HUDEP-2 (cell line): Measurements from ENCODE around the gene CLEC18B.
"Not testable (repeated sequence)": the region's sequence is repeated elsewhere in the genome, so short reads cannot be mapped to it uniquely, and the experiment has no call there.

ENCODE experiments used
- DNase-seq, 76 experiments: peaks; one replicate each; lab custom pipeline; 2025; ENCODE audit not compliant: unreplicated experiment in 76 of 76; lab: John Stamatoyannopoulos, UW

Gene CLEC18B

DNA sequence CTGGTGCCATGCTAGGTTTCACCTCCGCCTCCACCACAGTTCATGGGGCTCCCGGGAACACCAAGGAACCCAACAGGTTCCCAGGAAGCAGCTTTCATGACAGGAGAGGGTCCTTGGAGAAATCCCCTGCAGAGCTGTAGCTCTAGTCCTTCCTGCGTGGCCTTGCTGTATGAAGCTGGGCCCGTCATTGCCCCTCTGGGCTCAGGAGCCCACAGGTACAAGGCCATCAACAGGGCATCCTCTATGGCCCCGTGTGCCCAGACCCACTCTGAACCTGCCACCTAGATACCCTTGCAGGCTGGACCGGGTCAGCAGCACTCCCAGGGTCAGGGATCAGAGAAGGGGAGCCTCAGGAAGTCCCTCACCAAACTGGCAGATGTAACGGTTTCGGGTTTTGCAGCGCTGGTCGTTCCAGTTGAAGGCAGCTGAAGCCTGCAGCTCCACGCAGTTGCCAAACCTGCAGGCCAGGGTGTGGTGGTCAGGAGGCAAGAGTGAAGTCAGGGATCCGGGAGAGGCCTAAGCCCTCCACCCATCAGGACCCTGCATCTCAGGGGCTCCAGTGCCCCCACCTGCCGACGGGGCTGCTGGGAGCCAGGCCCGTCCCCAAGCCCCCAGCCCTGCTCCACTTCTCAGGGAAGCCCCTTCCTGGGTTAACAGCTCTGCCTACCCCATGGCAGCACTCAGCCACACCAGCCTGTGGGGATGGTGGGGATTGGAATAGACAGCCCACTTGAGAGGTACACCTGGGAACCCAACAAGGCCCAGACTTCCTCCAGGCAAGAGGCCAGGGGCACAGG is 11.9 kb downstream of the CLEC18B start:
- not testable (repeated sequence) for DNase-seq

- not testable (repeated sequence) for DNase-seq
These were observed 13.9 kb downstream of the CLEC18B start for GRCh38 chr16:74407362-74407705.

DNA sequence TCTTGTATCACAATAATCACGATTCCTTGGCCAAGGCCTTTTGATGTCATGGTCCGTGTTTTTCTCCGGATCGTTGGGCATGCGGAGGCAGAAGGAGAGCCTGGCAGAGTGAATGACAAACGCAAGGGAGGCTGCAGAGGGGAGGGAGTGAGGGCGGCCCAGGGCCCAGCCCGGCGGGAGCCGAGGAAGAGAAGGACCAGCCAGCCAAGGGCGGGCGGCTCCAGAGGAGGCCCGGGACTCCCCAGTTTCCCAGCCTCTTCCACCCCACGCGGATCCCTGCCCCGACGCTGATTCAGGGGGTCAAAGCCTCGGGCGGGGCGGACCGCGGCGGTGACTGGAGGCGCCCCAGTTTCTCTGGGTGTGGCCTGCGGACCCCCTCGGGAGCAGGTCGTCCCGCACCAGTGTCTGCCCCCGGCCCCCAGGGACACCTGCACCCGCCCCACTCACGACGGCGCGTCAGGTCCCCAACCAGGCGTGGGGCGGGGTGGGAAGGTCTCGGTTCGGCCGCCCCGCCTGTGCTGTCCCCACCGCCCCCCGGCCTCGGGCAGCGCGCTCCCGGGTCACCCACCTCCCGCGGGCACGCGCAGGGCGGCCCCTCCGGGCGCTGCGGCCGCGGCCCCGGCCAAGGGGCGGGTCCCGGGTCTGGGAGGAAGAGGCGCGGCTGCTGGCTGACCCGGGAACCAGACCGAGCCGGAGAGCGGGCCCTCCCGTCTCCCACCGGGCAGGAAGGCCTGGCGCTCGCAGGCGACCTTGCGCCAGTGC is 14.5 kb downstream of the CLEC18B start:
- not testable (repeated sequence) for DNase-seq

- DNase-seq, result not testable (repeated sequence)
These were observed 16.9 kb downstream of the CLEC18B start for GRCh38 chr16:74404148-74404933.

GRCh38 chr16:74400238-74400637 is 21.0 kb downstream of the CLEC18B start:
- not testable (repeated sequence) for DNase-seq

- not testable (repeated sequence) for DNase-seq
These were observed 22.9 kb downstream of the CLEC18B start for GRCh38 chr16:74398212-74398895.

GRCh38 chr16:74396521-74397017 is 24.7 kb downstream of the CLEC18B start:
- not testable (repeated sequence) for DNase-seq

DNA sequence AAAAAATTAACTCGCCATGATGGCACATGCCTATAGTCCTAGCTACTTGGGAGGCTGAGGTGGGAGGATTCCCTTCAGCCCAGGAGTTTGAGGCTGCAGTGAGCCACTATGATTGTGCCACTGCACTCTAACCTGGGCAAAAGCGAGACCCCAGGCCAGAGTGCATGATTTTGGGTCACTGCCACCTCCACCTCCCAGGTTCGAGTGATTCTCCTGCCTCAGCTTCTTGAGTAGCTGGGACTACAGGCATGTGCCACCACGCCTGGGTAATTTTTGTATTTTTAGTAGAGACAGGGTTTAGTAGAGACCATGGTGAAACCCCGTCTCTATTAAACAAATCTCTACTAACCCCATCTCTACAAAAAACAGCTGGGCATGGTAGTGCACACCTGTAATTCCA is 26.7 kb downstream of the CLEC18B start:
- not testable (repeated sequence) for DNase-seq

DNA sequence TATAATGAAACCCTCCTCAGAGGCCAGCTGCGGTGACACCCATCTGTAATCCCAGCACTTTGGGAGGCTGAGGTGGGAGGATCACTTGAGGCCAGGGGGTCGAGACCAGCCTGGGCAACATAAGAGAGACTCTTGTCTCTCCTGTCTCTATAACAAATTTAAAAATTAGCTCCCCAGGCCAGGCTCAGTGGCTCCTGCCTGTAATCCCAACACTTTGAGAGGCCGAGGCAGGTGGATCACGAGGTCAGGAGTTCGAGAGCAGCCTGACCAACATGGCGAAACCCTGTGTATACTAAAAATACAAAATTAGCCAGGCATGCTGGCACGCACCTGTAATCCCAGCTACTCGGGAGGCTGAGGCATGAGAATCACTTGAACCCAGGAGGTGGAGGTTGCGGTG is 27.1 kb downstream of the CLEC18B start:
- DNase-seq, result not testable (repeated sequence)

- not testable (repeated sequence) for DNase-seq
These were observed 29.7 kb downstream of the CLEC18B start for GRCh38 chr16:74391454-74392050.

DNA sequence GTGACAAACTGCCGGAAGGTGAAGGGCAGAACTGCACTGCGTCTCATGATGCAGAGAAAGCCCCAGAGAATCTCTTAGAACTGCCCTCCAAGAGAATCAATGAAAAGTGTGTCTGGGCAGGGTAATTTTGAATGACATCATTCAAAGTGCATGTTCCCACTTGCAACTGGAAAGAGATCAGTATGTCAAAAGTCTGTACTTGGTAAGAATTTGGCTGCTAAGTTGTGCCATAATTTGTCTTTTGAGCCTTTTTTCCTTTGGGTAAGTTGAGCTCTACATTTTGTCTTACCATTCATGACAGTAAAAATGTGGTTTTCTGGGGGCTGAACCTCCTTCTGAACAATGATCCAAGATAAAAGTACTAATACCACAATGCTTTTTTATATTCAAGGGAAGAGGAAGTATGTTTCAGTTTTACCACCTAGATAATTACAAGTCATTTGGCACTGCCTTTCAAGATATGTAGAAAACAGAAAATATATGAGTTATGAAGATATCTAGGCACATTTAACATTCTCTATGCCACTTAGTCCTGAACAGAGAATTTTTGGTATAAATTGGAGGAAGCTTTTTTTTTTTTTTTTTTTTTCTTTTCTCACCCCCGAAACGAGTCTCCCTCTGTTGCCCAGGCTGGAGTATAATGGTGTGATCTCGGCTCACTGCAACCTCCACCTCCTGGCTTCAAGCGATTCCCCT is 38.8 kb downstream of the CLEC18B start:
- peak in 2 of 76 experiments; percentile 10 to 17 for DNase-seq

GRCh38 chr16:74373847-74374184 is 47.5 kb downstream of the CLEC18B start:
- DNase-seq, result not testable (repeated sequence)

- DNase-seq, result no peak
These were observed 48.1 kb downstream of the CLEC18B start for GRCh38 chr16:74372953-74373846.

- no peak for DNase-seq
These were observed 48.9 kb downstream of the CLEC18B start for GRCh38 chr16:74372369-74372768.

- not testable (repeated sequence) for DNase-seq
These were observed 50.7 kb downstream of the CLEC18B start for GRCh38 chr16:74370338-74371135.

- peak in 74 of 76 experiments; percentile 32 to 97 (median 88) for DNase-seq
These were observed 53.0 kb downstream of the CLEC18B start for GRCh38 chr16:74368002-74368911.
